MM.1S (cell line): ENCODE measurements around the gene RAB3D.

Experiments used
- DNase-seq: peaks from one replicate; pipeline ENCODE4 v3.0.0-alpha.2; 2015
- H2AFZ ChIP-seq: fragments of 300-600 bp; sonication (generic); 2 replicates; pipeline ENCODE4 v1.6.0; 2016; ENCODE audit warnings: antibody characterized with exemption, low read length
- H3F3A ChIP-seq: fragments of 300-600 bp; sonication (generic); 2 replicates; pipeline ENCODE4 v1.6.1; 2016; ENCODE audit warnings: mild to moderate bottlenecking, antibody characterized with exemption, low read length, moderate library complexity, mixed read lengths; ENCODE audit not compliant: insufficient read depth
- H3K27ac ChIP-seq: fragments of 300-600 bp; sonication (generic); 2 replicates; pipeline ENCODE4 v1.5.1; 2016; ENCODE audit warnings: mild to moderate bottlenecking, low read length
- H3K27me3 ChIP-seq: fragments of 300-600 bp; sonication (generic); replicated peaks from 2 replicates; pipeline ENCODE4 v1.6.0; 2016; ENCODE audit warnings: low read length; ENCODE audit not compliant: insufficient read depth
- H3K36me3 ChIP-seq: fragments of 300-600 bp; sonication (generic); replicated peaks from 2 replicates; pipeline ENCODE4 v1.6.1; 2016; ENCODE audit warnings: mild to moderate bottlenecking, low read length, mixed read lengths; ENCODE audit not compliant: insufficient read depth
- H3K4me1 ChIP-seq: fragments of 300-600 bp; sonication (generic); 2 replicates; pipeline ENCODE4 v1.6.1; 2016; ENCODE audit warnings: low read length, mixed read lengths
- H3K4me2 ChIP-seq: fragments of 300-600 bp; sonication (generic); 2 replicates; pipeline ENCODE4 v1.6.0; 2016; ENCODE audit warnings: low read depth, low read length
- H3K4me3 ChIP-seq: fragments of 300-600 bp; sonication (generic); 2 replicates; pipeline ENCODE4 v1.5.1; 2016; ENCODE audit warnings: low read length, mixed read lengths
- H3K79me2 ChIP-seq: fragments of 300-600 bp; sonication (generic); 2 replicates; pipeline ENCODE4 v1.6.1; 2016; ENCODE audit warnings: mixed run types, low read length, mixed read lengths
- H3K9ac ChIP-seq: fragments of 300-600 bp; sonication (generic); 2 replicates; pipeline ENCODE4 v1.6.1; 2016; ENCODE audit warnings: low read length, mixed read lengths
- H3K9me2 ChIP-seq: fragments of 300-600 bp; sonication (generic); replicated peaks from 2 replicates; pipeline ENCODE4 v1.6.1; 2016; ENCODE audit warnings: mild to moderate bottlenecking, low read length, mixed read lengths; ENCODE audit not compliant: insufficient read depth
- H3K9me3 ChIP-seq: fragments of 300-600 bp; sonication (generic); replicated peaks from 2 replicates; pipeline ENCODE4 v1.6.1; 2016; ENCODE audit warnings: mild to moderate bottlenecking, low read length, mixed read lengths; ENCODE audit not compliant: insufficient read depth
- H4K20me1 ChIP-seq: fragments of 300-600 bp; sonication (generic); 2 replicates; pipeline ENCODE4 v1.6.1; 2016; ENCODE audit warnings: mild to moderate bottlenecking, low read length, moderate library complexity, mixed read lengths; ENCODE audit not compliant: insufficient read depth
- EZH2 ChIP-seq: fragments of 300-600 bp; sonication (generic); optimal IDR thresholded peaks from 2 replicates; pipeline ENCODE3; 2017; ENCODE audit warnings: low read depth, mild to moderate bottlenecking, antibody characterized with exemption, low read length, mixed read lengths
- EZH2phosphoT487 ChIP-seq: fragments of 300-600 bp; sonication (generic); IDR thresholded peaks from 2 replicates; pipeline ENCODE4 v1.6.1; 2018; ENCODE audit warnings: antibody characterized with exemption, low read length
- TF ChIP-seq, protein P1 (sequence below): fragments of 300-600 bp; sonication (generic); IDR thresholded peaks from 2 replicates; pipeline ENCODE4 v1.5.1; 2016; ENCODE audit warnings: antibody characterized with exemption, low read length, mixed read lengths

The RAB3D gene

DNA sequence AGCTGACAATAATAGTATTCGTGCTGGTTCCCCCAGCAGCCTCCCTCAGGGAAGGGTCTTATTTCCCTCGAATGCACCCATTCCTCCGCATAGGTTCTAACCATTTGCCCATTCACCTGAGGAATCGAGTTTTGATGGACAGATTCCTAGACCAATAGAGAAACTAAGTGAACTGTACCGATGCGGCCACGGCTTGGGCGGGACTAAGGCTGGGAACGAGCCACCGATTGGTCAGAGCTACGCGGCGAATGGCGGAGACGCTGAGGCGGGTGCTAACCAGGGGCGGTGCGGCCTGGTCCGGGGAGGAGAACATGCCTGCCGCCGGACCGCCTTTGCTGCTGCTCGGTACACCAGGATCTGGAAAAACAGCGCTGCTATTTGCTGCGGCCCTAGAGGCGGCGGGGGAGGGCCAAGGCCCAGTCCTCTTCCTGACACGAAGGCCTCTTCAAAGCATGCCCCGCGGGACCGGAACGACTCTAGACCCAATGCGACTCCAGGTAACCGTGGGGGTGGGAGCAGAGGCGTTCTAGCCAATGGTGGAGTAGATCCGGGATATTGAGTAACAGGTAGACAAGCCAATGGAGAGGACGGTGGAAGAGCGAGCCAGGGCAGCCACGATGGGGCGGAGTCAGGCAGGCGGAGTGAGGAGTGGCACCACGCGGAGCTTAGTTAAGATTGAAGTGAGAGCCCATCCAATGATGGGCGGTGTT is 35.1 kb upstream of the RAB3D start, which contains the start of gene SWSAP1:
TSS of gene SWSAP1 (plus strand) at position 234 of the 710 bp plus-strand sequence. CDS start at position 249, 15 bp downstream.
- peak within 1 kb of the TSS; percentile 94 for H3K4me2 ChIP-seq
- H3K9ac ChIP-seq, result peak within 1 kb of the TSS; percentile 91
- no peaks in the 10 kb centered on the region for H3K9me2 ChIP-seq
- no peaks in the 10 kb centered on the region for H4K20me1 ChIP-seq
- no peaks in the 10 kb centered on the region for H3F3A ChIP-seq
- no peaks in the 10 kb centered on the region for H3K27me3 ChIP-seq
- peaks cover 12% of the 10 kb centered on the region for H3K79me2 ChIP-seq
- TF ChIP-seq, protein P1, sequence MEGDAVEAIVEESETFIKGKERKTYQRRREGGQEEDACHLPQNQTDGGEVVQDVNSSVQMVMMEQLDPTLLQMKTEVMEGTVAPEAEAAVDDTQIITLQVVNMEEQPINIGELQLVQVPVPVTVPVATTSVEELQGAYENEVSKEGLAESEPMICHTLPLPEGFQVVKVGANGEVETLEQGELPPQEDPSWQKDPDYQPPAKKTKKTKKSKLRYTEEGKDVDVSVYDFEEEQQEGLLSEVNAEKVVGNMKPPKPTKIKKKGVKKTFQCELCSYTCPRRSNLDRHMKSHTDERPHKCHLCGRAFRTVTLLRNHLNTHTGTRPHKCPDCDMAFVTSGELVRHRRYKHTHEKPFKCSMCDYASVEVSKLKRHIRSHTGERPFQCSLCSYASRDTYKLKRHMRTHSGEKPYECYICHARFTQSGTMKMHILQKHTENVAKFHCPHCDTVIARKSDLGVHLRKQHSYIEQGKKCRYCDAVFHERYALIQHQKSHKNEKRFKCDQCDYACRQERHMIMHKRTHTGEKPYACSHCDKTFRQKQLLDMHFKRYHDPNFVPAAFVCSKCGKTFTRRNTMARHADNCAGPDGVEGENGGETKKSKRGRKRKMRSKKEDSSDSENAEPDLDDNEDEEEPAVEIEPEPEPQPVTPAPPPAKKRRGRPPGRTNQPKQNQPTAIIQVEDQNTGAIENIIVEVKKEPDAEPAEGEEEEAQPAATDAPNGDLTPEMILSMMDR, result no peak
- TF ChIP-seq EZH2, result no peak
- TF ChIP-seq EZH2phosphoT487, result no peak
- H3K36me3 ChIP-seq, result no peaks in the 10 kb centered on the region
- DNase-seq, result peak; percentile 99
- H3K9me3 ChIP-seq, result no peaks in the 10 kb centered on the region
- peak within 1 kb of the TSS; percentile 84 for H3K4me3 ChIP-seq
- peak within 1 kb of the TSS; percentile 80 for H2AFZ ChIP-seq
- peaks cover 19% of the 10 kb centered on the region for H3K4me1 ChIP-seq
- H3K27ac ChIP-seq, result peak within 1 kb of the TSS; percentile 76

DNA sequence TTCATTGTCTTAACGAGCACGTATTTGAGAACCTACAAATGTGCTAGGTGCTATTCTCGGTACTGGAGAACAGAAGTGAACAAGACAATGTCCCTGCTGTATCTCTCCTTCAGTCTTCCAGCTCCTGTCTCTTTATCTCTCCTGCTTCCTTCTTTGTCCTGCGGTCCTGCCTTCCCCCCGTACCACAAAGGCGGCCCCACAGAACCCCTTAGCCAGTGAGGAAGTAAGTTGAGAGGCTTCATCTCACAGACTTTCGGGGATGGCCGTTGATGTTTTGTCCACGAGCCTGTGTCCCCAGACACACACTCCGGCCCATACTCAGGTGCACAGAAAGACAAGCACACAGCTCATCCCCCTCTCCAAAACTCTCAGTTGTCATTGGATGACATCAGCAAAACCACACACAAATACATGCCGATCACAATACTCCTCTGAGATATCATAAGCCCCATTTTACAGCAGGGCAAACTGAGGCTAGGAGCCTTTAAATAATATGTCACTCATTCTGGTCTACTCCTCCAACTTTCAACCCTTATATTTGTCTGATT is 34.5 kb upstream of the RAB3D start:
- Histone ChIP-seq H3K9me3 (no peaks in the 10 kb centered on the region), H3K9me2 (no peaks in the 10 kb centered on the region), H2AFZ (peak overlapping the region; percentile 80), H3K4me1 (peaks cover 19% of the 10 kb centered on the region), H3K4me3 (peak overlapping the region; percentile 84), H3K79me2 (peaks cover 12% of the 10 kb centered on the region), H3K4me2 (peak overlapping the region; percentile 94), H3K36me3 (no peaks in the 10 kb centered on the region), H3K9ac (peak overlapping the region; percentile 91; the same call in 1 of the 2 replicates), H3K27me3 (no peaks in the 10 kb centered on the region), H3K27ac (no peak overlapping the region; the same call in 1 of the 2 replicates), H3F3A (no peaks in the 10 kb centered on the region), H4K20me1 (no peaks in the 10 kb centered on the region)
- TF ChIP-seq EZH2phosphoT487, result no peak
- no peak for TF ChIP-seq EZH2
- TF ChIP-seq, protein P1, result no peak
- DNase-seq, result no peak

GRCh38 chr19:11373166-11373884 is 33.9 kb upstream of the RAB3D start:
- no peaks in the 10 kb centered on the region for H4K20me1 ChIP-seq
- no peaks in the 10 kb centered on the region for H3F3A ChIP-seq
- H3K27ac ChIP-seq, result no peak overlapping the region
- peaks cover 19% of the 10 kb centered on the region for H3K4me1 ChIP-seq
- no peaks in the 10 kb centered on the region for H3K9me2 ChIP-seq
- no peak overlapping the region for H3K9ac ChIP-seq
- no peaks in the 10 kb centered on the region for H3K9me3 ChIP-seq
- peak overlapping the region; percentile 94 for H3K4me2 ChIP-seq
- peaks cover 12% of the 10 kb centered on the region for H3K79me2 ChIP-seq
- no peak for DNase-seq
- no peaks in the 10 kb centered on the region for H3K27me3 ChIP-seq
- peak overlapping the region; percentile 84; the same call in 1 of the 2 replicates for H3K4me3 ChIP-seq
- no peak for TF ChIP-seq EZH2
- TF ChIP-seq, protein P1, result no peak
- no peak for TF ChIP-seq EZH2phosphoT487
- H2AFZ ChIP-seq, result no peak overlapping the region
- H3K36me3 ChIP-seq, result no peaks in the 10 kb centered on the region
